HG03060 (cell line): Measurements from ENCODE around the gene ROR1.

Experiments used
- ATAC-seq: cut with Tn5 transposase; IDR thresholded peaks from one replicate; pipeline ENCODE4 v1.9.1; 2021; ENCODE audit warnings: low read depth, moderate number of reproducible peaks; ENCODE audit not compliant: unreplicated experiment

The ROR1 gene

DNA sequence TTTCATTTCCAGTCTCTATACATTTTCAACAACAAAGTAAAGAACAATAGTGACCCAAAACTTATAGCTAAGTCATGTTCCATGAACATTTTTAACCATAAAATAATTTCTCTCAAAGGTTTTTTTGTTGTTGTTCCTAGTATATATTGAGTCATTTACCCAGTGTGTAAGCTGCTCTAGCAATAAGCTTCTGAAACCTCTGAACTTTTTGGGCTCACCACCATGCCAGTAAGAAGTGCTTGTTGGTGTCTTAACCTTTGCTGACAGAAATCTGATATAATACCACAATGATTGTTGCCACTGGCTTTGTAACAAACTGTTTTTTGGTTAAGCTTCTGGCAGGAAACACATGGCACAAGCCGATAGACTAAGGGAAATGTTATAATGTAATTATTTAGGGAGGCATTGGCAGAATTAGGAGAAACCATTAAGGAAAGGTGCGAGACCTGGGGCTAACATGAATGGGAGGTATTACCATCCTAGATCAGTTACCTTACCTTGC is 377.0 kb downstream of the ROR1 start:
- ATAC-seq: no peak

DNA sequence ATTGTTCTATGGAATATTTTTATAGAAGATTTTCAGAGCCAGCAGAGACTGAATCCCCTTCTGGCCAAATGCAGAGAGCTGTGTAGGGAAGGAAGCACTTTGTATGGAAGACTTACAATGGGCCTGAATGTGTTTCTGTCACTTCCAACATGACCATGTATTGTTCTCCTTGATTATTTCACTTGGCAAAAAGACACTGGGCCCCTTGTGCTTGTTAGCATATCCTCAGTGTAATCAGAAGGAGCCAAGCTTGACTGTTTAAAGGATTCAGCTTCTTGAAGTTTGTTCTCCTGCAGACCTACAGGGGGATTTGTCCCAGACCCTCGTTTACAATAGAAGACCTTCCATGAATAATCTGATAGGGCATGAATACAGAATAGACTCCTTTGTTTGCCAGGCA is 381.5 kb downstream of the ROR1 start:
- no peak for ATAC-seq

DNA sequence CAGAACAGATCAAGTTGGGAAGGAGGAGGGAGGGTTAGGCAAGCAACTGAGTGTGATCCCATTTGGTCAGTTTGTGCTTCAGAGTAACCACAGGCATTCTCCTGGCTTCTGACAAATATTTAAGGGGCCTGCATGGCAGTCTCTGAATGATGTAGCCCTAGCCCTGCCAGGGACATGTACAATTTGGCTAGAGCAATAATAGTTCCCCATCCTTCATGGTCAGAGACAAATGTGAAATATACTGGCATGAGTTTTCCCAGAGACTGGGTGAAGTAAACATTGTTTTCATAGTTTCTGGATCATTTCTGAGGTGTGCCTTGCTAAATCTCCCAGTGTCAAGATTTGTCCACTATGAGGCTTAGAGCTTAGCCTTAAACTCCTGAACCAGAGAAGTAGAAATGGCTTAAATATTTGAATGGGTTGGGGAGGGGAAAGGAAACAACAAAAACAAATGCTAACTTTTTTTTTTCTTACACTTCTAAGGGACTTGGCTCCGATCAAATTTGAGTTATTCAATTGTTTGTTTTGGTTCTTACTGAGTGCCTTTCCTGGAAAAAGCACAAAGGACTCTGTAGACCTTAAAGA is 387.6 kb downstream of the ROR1 start:
- no peak for ATAC-seq

DNA sequence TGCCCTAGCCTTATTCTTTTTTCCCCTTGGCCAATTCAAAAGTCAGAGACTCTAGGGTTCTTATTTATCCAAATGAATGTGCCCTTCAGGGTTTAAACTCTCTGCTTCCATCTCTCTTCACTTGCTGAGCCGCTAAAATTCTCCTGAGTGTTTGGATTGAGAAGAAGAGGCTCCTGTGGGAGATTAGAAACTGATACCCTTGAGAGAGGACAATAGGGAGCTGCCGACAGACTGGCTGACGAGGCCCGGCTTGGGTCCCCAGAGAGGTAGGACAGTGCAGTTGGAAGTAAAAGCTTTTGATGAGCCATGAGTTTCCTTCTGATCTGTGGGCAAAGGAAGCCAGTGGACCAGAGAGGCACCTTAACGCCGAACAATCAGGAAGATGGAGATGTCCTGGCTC is 388.3 kb downstream of the ROR1 start:
- no peak for ATAC-seq

DNA sequence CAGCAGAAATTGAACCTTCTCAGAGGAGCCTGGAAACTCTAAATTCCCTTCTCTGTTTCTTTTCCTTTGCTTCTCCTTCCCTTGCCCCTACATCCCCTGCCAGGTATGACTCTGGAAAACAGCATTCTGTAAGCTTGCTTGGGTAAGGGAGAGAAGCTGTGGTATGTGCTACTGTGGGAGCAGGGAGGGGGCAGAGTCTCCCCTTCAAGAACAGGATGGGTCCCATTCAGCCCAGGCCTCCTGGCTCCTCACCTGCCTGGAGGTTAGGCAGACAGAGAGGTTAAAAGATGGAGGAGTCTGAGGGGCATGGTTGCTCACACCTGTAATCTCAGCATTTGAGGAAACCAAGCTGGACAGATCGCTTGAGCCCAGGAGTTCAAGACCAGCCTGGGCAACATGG is 389.0 kb downstream of the ROR1 start:
- ATAC-seq: no peak

DNA sequence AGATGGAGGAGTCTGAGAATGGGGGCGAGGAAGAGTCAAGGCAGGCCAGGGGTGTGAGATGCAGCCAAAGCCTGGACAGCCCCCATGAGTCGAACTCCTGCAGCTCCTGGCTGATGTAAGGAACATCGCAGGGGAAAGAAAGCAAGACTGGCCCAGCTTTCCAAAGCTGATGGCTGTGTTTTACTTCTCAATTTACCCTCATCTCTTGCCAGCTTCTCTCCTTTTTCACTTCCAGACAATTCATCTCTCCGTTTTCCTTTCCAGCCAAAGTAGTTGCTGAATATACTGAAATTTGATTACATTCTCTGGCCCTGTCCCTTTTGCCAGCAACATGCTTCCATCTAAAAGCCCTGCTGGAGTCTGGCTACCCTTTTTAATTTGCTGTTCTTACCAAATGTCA is 389.6 kb downstream of the ROR1 start:
- no peak for ATAC-seq

DNA sequence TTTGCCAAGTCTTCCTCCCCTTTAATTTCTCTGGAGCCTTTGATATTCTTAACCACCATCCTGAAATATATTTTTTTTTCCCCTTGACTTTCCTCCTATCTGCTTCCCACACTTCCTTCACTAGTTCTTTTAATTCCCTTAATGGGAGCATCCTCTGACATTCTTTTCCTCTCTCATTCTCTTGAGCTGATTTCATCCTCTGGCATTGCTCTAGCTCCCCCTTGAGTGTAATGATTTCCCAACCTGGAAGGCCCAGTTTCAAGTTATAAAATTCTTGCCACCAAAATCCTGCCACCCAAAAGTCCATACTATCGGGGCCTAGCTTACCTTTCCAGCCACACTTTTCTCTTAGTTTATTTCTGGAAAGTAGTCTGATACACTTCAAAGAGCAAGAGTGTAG is 390.2 kb downstream of the ROR1 start:
- ATAC-seq: no peak

DNA sequence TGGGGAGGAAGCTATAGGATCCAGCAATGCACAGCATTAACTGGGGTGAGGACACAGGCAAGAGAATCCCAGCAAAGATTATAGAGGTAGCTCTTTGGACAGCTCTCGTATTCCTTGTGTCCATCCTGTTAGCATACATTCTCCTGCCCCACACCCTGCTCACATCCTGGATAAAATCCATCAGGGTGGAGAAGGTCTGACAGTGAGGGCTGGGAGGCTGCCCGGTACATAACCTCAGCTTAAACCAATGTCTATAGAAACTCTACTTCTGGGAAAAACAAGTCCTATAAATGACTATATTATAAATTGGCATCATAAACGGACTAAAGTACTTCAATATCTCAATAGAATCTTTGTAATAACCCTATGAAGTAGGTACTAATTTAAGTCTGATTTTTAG is 392.8 kb downstream of the ROR1 start:
- no peak for ATAC-seq

DNA sequence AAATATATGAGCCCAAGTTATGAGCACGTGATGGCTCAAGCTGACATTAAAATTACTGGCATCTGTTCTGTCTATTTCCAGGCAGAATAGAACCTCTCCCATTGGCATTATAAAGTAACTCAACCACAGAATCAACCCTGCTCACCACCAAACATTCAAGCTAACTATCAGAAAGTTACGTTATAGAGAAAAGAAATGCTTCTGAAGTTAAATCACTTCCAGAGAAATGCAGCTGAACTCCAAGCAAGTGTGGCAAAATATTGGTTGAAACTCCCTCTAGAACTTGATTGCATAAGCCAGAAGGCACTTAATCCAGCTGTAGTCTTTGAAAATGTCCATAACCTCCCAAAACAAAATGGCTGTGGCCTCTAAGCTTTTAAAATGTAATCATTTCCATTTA is 393.4 kb downstream of the ROR1 start:
- ATAC-seq: no peak

DNA sequence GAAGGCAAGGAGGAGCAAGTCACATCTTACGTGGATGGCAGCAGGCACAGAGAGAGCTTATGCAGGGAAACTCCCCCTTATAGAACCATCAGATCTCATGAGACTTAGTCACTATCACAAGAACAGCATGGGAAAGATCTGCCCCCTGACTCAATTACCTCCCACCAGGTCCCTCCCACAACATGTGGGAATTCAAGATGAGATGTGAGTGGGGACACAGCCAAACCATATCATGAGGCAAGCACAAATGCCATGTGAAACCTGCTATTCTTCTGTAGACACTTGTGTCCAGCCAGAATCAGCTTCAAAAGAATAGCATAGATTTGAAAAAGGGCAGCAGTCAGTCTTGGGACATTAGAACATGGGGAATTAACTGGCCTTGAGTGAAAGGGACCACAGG is 397.4 kb downstream of the ROR1 start:
- ATAC-seq: no peak

DNA sequence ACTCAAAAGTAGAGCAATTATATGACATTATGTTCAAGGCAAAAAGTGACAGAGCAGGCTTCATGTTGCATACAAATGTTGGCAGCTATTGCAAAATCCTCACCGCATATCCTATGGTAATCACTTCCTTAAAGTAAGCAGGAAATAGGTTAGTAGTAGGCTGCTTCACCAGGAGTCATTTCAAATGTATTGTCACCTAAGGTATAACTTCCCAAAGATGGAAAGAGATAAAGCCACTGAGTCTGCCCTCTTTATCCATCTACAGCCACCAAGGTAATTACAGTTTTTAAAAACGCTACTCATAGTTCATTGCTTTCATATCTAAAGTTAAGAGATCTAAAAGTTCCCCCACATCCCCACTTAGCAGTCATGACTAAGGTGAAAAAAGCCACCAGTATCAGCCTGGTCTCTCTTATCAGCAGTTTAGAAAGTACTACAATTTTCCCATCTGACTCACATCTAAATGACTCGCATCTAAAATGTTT is 398.0 kb downstream of the ROR1 start:
- peak; percentile 59 for ATAC-seq

DNA sequence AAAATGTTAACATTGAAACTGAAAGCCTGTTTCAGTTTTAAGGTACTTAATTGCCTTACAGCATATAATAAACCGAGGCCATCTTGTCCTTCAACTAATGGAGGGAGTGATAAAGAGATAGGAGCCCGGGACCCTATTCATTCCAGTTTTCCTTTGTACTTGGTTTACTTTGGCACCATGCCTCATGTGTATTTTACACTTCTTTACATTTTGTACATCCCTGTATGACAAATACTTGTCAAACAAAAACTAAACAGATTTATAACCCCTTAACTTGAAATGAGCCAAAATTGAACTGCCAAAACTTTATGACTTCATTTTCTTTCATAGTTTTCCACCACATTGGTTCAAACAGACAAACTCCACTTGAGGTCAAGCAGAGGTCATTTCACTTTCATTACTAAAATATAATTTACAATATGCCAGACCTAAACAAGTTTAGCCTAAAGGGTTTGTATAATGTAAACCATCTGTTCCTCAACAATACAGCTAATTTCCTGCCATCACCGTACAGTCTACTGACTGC is 398.7 kb downstream of the ROR1 start:
- no peak for ATAC-seq

DNA sequence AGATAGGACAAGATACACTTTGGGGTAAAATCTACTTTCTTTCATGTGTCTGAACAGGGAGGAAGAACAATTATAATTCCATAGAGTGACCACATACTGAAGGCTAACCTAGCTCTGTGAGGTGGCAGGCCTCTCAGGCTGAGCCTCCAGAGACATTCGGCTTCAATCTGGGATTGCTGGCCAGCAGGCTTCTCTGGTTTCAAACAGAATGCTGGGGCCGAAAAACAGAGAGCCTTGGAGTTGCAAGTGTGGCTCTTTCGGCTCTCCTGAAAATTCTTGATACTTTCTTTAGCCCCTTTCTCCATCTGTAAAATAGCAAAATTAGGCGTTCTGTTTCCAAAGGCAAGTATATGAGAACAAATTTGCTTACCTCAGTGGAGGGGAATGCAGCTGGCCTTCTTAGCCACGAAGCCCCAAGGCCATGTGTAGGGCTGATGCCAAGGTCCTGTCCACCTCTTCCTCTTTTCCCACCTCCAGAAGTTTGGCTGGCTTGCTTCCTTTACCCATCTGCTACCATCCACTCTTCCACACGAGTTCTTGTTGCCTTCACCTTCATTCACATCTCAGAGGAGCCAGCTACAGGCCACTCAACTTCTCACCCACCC is 399.6 kb downstream of the ROR1 start:
- ATAC-seq: no peak

DNA sequence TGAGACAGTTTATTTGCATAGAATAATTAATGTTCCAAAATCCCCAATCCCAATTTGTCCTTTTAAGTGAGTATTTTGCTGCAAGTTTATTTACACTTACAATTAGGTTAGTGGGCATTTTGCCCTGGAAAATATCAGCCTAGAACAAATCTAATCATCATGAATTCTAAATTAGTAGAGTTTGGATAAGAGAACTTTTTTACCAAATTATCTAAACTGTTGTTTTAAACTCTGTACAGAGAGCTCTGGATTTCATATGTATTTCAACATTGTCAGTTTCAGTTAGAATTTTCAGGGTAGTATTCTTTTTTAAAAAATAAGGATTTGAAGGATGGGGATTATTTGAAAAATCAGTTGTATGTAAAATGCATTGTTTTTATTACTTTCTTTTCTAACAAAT is 401.8 kb downstream of the ROR1 start:
- no peak for ATAC-seq

DNA sequence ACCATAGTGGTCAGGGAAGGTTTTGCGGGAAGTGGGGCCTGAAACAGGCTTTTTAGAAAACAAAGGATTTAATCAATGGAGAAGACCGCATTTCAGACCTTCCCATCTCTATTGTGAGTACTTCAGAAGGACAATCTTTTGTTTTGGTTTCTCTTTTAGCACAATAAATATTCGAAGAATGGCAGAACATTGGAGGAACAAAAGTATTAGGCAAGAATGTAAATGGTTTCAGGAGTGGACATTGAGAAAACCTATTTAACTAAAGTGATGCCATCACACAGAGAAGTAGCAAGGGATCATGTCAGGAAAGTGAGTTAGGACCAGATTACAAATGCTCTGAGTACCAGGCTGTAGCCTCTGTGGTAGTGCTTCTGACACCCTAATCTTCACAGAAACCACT is 402.8 kb downstream of the ROR1 start:
- ATAC-seq: no peak

DNA sequence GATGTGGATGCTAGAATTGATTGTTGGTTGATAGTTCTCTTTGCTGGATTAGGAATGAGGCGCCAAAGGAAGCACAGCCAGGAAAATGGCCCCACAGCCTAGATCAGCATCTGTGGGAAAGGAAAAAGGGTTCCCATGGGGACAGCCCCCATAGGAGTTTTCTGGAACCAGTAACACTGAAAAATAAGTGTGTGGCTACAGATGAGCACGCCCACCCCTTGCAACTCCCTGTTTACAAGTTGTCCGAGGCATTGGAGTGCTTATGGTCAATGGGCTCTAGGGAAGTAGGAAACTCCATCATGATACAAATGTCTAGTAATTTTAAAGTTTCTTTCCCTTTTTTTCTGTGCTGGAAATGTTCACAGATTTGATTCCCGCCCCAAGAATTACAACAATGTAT is 405.8 kb downstream of the ROR1 start:
- ATAC-seq: no peak

DNA sequence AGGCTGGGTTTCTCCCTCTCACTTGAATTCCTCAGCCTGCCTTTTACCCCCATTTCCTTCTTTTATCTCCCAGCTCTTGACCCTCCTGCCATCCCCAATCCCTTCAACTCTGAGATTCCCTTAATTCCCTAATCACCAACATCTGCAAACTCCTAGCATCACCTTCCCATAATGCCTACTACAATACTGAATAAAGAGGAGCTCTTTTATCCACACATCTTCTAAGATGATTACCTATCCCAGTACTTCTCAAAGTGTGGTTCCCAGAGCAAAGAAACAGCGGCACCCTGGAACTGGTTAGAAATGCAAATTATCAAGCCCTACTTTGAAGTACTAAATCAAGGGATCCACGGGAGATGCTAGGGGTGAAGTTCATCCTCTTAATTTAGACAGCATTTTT is 408.4 kb downstream of the ROR1 start:
- no peak for ATAC-seq

DNA sequence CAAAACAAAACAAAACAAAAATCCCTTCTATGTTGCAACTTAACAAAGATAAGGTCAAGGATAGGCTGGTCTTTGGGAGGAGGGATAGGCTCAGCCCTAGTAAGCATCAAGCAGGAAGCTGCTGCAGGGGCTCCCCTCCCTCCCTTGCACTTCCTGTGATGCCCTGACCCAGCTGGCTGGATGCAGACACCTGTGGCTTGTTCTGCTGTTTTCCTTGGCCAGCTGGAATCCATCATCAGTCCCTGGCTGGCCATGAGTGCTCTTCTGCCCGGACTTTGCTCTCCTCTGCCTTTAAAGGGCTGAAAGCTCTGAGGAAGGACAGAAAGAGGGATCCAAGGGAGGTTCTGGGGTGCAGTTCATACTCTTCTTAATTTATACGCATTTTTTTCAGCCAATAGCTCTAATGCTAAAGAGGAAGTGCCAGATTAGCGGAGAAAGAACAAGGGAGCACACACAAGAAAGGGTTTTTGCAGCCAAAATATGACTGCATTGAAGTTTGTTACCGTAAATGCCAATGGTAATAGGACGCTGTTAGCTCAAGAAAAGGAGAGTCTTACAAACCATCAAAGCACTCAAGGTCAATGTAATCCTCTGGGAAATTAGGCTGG is 409.7 kb downstream of the ROR1 start:
- ATAC-seq: no peak

DNA sequence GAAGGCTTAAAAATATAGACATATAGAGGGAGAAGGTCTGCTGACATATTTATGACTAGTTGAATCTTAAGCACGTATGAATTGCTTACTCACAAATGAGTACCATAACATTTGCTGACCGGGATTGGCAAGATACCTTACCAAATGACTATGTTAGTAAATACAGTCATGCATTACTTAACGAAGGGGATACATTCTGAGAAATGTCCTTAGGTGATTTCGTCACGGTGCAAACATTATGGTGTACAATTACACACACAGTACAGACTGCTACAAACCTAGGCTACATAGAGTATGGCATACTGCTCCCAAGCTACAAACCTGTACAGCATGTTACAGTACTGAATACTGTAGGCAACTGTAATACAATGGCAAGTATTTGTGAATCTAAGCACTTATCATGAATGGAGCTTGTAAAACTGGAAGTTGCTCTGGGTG is 410.2 kb downstream of the ROR1 start:
- no peak for ATAC-seq

DNA sequence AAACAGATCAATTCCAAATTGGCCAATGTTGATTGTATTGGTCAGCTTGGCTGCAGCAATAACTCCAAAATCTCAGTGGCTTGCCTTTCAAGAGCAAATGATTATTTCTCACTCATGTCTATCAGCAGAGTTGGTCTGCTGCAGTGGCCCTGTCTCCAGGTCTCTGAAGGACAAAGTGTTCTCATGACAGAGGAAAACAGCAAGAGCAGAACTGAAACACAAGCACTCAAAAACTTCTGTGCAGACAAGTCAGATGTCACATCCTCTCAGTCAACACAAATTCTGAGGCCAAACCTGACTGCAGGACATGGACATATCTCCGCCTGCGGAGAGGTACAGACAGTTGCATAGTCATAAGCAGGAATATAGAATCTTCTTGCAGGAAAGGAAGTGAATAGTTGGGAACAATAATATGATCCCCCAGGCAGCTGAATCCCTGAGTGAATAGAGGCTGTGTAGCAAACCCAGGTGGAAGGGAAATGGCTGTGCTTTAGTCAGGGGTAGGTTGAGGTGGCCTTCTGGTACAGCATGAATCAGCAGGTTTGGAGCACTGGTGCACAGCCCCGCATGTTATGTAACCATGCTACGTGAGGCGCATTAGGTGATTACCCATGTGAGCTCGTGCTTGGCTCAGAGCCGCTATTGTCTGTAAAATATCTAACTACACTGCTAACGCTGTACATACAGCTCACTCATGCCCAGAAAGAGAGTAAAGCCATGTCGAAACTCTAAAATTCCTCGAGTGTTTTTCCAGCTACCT is 412.5 kb downstream of the ROR1 start:
- ATAC-seq: no peak

DNA sequence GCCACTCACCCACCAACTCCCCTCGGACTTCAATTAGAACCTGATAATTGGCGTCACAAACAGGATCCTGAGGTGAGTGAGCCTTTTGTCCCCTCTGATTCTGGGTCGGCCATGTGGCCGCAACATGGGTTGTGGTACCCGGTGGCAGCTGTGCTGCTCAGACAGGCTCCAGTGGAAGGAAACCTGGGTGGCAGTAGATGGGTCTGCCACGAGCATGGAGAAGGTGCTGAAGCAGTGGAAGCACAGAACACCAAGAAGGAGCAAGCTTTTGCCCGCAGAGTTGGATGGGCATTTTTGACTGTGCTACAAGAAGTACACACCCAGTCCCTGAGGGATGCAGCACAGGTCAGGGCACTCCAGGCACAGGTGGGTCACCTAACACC is 413.1 kb downstream of the ROR1 start:
- no peak for ATAC-seq
